Endometrium (tissue), 2 donors: Measurements from ENCODE around the gene SLC36A4.
"Not testable (repeated sequence)": the region's sequence is repeated elsewhere in the genome, so short reads cannot be mapped to it uniquely, and the experiment has no call there.

Experiments used
- FAIRE-seq: peaks from 2 replicates; lab custom pipeline; 2012; peaks lifted over from hg19 to GRCh38; lab: Jason Lieb, UNC
- donor health status: control.
- donor health status: control.

SLC36A4 gene

DNA sequence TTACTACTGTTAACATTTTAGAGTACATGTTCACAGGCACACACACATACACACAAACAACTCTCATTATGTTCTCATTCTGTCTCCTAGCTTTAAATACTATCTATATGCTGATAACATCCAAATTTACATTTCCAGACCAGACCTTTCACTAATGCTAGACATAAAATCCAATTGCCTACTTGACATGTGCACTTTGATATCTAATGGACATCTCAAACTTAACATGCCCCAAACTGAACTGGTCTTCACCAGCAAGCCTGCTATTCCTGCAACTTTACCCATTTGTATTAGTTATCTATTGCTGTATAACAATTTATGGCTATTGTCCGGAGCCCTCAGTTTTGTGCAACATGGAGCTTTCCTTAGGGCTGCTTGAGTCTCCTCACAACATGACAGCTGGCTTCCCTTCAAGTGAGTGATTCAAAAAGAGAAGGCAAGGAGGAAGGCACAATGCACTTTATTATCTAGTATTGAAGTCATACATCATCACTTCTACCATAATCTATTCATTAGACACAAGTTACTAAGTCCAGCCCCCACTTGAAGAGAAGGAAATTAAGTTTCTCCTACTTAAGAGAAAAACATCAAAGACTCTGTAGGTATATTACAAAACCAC lies 3.0 kb downstream of the SLC36A4 start:
- no peak for FAIRE-seq

DNA sequence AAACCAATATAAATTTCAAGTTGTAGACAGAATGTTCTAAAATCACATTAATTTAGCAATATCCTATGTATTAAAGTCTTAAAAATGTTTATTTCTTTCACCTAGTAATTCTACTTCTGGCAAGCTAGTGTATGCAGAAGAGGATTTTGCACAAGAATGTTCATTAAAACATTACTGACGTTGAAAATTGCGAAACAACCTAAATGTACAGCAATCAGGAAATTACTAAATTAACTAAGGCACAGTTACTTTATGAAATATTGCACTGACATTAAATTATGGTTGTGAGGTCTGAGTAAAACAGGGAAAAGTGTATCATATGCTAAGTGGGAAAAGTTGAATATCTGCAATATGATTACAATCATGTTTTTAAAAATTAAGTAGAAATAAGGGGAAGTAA lies 4.1 kb downstream of the SLC36A4 start:
- FAIRE-seq = no peak

DNA sequence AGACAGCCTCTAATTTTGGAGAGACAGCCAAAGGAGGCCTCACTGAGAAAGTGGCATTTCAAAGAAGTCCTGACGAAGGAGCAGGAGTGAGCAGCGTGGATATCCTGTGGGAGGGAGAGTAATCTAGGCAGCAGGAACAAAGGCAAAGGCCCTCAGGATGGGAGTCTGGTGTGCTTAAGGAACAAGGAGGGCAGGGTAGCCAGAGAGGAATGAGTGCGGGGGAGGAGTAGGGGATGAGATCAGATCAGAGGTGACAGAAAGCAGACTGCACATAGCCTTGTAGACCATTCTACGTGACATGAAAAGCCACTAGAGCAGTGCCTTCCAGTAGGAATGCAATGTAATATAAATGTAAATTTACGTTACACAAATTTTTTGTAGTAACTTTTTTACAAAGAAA lies 5.6 kb downstream of the SLC36A4 start:
- no peak for FAIRE-seq

DNA sequence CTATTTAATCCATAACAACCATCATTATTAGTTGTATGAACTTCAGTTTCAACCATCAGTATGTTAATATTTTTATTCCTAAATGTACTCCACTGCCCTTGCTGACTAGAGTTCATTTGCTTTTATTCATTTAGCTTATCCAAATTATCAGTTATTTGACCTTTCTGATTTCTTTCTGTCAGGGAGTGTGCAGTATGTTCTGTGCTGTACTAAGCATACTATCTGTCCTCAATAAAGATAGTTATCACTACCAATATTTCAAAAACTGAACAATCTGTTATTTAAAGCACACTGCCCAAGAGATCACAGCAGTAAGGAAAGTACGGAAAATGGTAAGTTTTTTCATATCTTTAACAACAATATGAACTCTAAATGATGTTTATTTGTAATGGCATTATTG lies 8.3 kb downstream of the SLC36A4 start:
- no peak for FAIRE-seq

DNA sequence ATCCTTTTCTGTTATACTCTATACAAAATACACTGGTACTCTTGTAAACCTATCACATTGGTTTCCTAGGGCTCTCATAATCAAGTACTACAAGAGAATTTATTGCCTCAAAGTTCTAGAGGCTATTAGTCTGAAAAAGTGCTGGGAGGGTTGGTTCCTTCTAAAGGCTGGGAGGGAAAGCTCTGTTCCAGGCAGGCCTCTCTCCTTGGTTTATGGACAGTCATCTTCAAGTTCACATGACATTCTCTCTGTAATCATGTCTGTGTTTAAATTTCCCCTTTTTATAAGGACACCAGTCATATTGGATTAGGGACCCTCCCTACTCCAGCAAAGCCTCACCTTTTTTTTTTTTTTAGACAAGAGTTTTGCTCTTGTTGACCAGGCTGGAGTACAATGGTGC lies 9.1 kb downstream of the SLC36A4 start:
- FAIRE-seq = no peak

DNA sequence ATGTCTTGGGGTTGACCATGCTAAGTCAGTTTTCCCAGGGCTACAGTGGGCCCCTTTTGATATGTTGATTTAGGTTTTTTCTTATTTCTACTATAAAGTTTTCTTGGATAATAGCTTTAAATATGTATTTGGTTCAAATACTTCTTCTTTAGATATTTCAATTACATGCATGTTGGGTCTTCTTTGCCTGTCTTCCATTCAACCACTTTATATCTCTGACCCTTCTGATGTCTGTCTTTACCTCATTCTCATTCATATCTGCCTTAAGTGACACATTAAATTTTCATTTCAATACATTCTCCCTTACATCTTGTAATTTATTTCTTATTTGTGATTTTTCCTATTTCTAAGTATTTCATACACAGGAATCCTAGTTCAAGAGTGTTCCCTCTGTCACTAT lies 10.5 kb downstream of the SLC36A4 start:
- FAIRE-seq = no peak

DNA sequence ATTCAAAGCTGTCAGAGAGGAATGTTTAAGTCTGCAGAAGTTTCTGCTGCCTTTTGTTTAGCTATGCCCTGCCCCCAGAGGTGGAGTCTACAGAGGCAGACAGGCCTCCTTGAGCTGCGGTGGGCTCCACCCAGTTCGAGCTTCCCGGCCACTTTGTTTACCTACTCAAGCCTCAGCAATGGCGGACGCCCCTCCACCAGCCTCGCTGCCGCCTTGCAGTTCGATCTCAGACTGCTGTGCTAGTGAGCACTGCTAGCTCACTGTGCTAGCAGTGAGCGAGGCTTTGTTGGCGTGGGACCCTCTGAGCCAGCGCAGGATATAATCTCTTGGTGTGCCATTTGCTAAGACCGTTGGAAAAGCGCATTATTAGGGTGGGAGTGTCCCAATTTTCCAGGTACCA lies 19.9 kb downstream of the SLC36A4 start:
- FAIRE-seq = not testable (repeated sequence)

DNA sequence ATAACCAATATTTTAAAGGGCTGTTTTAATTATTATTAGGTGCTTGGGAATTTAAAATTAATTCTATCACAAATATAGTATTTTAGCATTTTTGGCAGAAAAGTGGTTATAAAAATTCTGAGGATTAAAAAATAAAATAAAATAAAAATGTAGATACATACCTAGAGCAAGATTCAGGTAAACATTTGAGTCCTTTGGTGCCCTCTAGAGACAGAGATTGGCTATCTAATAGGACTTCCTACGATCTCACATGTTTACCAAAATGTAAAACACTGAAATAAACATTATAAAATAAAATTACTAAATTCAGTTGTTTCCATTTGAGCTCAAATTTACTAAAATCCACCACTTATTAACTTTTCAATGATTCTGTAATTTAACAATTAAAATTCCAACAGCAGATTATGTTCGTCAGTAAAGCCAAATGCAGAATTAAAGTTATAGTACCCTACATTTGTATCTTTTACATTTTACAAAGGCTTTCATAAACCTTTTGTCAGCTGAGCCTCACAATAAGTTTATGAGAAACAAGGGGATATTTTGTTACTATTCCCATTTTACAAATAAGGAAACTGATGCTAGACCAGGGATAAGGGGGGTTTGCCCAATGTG lies 27.7 kb downstream of the SLC36A4 start:
- peak; percentile 23 for FAIRE-seq

DNA sequence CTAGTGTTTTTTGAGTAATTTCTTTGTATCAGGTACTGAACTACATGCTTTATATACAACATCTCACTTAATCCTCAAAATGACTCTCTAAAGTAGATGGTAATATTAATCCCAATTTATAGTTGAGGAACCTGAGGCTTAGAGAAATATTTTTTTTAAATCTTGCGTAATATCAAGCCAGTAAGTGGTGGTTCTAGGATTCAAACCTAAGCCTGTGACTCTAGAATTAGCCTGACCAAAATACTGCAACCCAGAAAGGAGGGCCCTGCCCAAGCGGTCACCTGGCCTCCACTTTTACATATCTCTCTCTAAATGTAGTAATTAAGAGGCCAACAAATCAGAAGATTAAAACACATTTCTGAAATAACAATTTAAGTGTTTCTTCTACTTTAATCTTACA lies 28.6 kb downstream of the SLC36A4 start:
- no peak for FAIRE-seq

DNA sequence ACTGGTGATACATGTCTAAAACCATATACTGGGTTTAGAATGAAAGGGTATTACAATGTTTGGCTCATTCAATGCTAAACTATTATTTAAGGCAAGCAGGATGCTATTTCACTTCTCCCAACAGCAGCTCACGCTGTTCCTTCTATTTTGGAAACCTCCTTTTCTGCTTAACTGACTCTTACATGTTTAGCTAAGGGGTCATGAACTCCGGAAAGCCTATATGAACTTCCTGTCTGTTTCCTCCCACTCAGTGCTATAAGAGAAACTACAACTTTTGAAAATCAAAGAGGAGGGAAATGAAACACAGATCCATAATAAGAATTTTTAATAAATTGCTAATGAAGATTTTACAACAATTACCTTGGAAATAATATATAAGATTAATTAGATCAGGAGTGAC lies 30.9 kb downstream of the SLC36A4 start:
- no peak for FAIRE-seq

DNA sequence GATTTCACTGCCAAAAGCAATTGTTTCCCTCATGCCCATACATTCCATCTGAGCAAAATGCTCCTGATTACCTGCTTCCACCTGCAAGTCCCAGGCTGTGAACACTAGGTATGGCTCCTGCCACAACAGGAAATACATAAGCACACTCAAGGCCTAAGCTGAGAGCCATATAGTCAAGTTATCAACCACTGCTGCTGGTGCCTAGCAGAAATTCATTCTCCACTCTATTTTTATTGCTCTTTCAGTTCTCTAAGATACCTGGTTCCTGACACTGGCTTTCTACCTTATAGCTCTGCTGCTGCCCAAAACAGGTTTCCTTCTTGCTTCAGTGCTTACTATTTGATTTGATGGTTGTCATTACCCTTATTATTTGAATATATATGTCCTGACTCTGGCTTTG lies 31.6 kb downstream of the SLC36A4 start:
- no peak for FAIRE-seq

DNA sequence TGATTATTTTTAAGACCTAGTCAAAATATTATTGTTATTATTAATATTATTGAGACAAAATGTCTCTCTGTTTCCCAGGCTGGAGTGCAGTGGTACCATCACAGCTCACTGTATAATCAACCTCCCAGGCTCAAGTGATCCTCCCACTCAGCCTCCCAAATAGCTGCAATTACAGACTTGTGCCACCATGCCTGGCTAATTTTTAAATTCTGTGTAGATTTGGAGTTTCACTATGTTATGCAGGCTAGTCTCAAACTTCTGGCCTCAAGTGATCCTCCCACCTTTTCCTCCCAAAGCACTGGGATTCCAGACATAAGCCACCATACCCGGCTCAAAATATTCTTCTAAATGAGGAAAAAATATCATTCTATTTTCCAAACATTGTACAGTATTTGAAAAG lies 37.0 kb downstream of the SLC36A4 start:
- FAIRE-seq = no peak

DNA sequence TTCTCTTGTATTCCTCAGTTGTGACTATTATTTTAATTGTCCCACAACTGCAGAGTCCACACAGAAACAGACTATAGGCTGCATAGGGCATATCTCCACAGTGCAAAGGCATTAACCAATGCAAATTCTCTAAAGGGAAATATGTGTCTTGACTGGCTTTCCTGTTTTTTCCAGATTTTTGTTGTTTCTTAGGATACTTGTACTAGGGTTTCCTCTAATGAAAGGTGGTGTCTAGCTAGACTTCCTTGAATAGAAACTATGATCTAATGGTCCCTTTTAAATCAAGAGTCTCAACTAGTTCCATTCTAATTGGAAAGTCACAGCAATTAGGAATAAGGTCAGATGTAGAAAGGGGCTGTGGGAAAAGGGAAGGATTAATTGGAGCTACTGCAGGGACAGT lies 37.6 kb downstream of the SLC36A4 start:
- no peak for FAIRE-seq

DNA sequence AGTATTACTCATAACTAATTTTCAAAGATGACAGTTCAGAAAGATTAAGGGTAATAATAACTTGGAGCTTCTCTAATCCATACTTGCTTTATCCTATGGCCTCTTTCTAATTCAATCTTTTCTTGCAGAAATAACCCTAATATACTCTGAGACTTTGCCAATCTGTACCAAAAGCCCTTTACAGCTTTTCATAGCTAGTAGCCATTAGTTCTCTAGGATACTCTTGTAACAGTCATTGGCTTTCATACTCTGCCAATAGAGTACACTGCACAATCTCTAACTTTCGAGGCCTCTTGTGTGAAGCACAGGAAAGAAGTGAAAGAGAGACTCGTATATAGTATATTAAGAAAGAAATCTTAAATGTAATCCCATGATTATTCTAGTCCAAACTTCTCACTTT lies 38.1 kb downstream of the SLC36A4 start:
- FAIRE-seq = no peak

DNA sequence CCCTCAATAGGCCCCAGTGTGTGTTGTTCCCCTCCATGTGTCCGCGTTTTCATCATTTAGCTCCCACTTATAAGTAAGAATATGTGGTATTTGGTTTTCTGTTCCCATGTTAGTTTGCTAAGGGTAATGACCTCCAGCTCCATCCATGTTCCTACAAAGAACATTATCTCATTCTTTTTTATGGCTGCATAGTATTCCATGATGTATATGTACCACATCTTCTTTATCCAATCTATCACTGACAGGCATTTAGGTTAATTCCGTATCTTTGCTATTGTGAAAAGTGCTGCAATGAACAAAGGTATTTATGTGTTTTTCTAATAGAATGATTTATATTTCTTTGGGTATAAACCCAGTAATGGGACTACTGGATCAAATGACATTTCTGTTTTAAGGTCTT lies 42.1 kb downstream of the SLC36A4 start:
- no peak for FAIRE-seq

DNA sequence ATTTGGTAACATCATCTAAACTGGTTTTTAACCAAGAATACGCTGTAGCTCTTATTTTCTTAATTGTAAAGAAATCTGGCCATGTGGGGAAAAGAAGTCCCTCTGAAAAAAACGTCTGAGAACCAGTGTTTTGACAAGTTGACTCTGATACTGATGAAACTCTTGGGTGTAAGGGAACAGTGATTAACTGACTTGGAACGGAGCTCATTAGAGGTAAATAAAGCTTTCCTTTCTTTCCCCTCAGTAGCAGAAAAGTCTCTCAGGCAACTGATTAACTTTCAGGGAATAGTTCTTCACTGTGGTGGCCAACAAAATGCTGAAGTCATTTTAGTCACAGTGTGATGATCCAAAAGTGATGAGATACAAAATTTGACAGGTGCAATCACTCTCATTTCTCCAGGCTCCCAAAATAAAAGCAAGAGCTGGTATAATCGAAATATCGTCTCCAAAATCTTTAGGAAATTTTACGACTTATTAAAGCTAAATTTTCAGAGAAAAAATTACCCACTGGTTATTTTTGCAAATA lies 52.3 kb downstream of the SLC36A4 start:
- no peak for FAIRE-seq

DNA sequence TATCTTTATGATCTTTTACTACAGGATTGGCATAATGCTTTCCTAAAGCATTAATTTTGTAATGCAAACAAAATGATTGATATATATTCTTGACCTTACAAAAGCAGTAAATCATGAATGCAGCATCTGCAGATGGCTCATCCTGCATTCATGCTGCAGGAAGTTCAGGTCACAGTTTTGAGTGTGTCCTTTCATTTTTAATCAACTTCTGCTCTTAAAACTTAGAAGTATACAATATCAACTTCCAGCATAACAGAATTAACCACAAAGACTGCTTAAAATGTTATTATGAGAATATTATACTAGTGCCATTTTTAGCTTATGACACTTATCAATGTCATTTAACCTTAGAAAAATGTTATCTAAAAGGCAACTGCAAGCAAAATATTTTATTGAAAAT lies 54.0 kb downstream of the SLC36A4 start:
- FAIRE-seq = no peak

DNA sequence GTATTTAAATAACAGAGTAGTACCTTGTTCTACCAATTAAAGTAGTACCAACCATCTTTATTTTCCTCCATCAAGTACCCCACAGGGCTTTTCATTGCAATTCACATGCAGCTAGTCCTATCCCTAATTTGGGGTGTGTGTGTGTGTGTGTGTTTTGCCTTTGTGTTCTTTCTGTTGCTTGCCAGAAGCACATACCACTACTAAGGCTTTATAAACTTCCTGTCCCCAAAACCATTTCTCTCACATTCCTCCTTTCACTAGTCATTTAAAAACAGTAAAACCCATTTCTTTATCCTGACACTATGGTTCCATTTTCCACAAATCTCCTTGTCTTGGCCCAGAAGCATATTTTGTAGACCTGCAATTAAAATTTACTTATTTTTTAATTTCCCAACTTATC lies 54.6 kb downstream of the SLC36A4 start:
- FAIRE-seq = no peak

DNA sequence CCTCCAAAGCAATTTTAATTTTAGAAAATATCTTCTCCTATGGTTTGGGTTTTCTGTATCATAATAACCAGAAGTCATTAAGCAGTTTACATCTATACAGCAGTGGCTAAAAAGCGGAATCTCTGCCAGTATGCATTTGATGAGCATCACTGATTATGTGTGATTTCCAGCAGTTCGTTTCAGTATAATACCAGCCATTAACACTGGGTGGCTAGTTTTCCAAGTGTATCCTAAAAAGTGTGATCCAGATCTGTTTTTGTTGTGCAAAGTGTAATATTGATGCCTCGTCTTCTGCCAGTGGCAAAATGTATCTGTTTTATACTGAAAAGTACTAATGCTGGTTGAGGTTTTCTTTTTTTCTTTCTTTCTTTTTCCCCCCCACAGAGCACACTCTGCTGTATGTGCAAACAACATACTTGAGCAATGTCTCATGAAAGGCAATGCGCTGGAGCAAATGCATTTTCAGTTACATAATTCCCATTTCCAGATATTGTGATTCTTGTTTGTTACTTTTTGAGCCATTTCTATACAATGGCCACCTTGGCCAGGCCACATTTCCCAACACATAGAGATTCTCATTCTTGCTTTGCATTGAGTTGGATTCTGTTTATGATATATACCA lies 64.2 kb downstream of the SLC36A4 start:
- FAIRE-seq = no peak

DNA sequence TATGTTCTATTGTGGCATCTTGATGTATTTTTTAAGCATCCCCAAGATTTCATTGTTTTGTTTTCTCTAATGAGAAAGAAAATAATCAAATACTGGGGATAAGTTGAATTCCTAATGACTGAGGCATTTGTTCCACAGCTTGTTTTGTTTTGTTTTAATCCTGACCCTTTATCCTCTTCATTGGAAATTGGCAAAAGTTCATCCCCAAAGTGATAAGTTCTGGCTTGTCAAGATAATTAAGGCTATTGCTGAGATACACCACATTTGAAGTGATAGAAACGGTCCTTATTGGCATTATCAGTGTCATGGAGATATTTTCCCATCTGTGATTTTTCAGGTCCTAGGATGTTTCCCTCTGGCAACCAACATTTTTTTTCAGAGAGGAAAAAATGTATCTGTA lies 65.0 kb downstream of the SLC36A4 start:
- FAIRE-seq = no peak

DNA sequence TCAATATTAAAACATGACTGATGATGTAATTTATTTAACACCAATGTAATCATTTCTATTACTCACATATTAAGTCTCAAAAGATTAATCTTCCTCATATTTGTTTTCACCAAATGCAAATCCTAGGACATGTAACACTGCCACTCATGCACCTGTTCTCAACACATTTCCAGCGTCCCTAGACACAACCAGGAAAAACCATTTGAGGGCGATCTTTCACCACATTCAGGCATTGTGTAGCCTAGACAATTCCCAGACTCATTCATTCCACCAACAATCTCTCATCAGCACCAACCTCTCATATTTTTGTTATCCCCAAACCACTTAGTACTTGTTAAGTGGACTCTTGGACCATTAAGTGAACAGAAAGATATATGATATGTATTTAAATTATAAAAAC lies 66.1 kb downstream of the SLC36A4 start:
- no peak for FAIRE-seq

DNA sequence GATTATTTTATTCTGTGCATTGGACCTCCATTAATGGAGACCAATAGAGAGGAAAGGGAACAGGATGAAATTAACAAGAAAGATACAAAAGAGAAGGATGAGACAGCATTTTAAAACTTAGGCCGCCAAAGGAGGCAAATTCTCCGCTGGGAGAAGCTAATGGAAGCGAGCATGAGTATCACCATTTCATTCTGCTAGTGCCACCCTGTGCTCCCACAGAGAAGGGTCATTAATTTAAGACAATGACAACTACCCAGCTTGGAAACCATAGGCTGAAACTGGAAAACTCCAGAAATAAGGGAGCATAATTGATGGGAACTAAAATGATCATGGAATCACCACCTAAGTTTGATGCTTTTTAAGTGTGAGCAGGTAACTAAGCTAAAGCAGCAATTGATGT lies 69.2 kb downstream of the SLC36A4 start:
- no peak for FAIRE-seq

DNA sequence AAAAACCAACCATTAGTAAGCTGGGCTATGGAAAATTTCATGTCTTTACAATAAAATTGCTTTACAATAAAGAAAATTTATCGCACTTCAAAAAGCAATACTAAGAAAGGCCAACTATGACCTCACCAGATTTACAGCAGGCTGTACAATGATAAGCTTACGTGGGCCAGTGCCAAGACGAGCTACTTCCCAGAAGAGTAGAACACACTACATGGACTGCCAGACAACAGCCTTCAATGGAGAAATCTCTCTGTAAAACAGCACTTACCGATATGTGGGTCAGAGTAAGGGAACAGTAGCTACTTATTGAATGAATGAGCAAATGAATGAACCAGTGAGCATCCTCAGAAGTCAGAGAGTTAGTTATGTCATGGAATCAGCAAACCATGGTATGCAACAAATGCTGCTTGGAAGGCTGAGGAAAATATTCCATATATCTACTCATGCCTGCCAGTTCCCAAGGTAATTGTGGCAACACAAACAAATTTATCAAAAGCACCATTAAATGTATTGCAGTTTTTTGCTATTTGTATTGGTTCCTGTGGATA lies 74.4 kb downstream of the SLC36A4 start:
- FAIRE-seq = no peak
